Measurements from ENCODE around the gene ASCC1. TPM values are rescaled to one million over a fixed set of nuclear protein-coding genes. Genes with fewer than 3 reads are reported as not detected.

Gene ASCC1
- total RNA-seq, 1 donor from 2014 or later, result 33.9 TPM

- Mint-ChIP-seq H3K36me3 (ENCODE audit: low read depth, unreplicated experiment) (no peaks in the 10 kb centered on the region), H3K4me1 (ENCODE audit: low read depth, unreplicated experiment) (peaks cover 32% of the 10 kb centered on the region), H3K27ac (ENCODE audit: unreplicated experiment) (peak overlapping the region; percentile 86), H3K27me3 (ENCODE audit: low read depth, unreplicated experiment) (no peaks in the 10 kb centered on the region), H3K4me3 (ENCODE audit: unreplicated experiment) (no peak overlapping the region), H3K9me3 (ENCODE audit: unreplicated experiment) (no peaks in the 10 kb centered on the region)
- TF ChIP-seq EZH2 (IDR thresholded peaks at IDR 0.05; ENCODE audit: insufficient read depth, low read length) (no peak), CTCF (IDR thresholded peaks at IDR 0.05; ENCODE audit: insufficient read depth, low read depth, low read length) (no peak)
- H3K36me3 ChIP-seq (ENCODE audit: insufficient read depth, low read length), result no peaks in the 10 kb centered on the region
- H3K27ac ChIP-seq (ENCODE audit: low read depth, low read length), result no peak overlapping the region
- H3K9me3 ChIP-seq (ENCODE audit: insufficient read depth, low read depth, low read length), result no peaks in the 10 kb centered on the region
- FAIRE-seq, result no peak
- H3K4me2 ChIP-seq (ENCODE audit: low read length), result no peak overlapping the region
- H2AFZ ChIP-seq (ENCODE audit: low read depth, low read length), result no peak overlapping the region
- peaks cover 19% of the 10 kb centered on the region for H3K4me1 ChIP-seq (ENCODE audit: insufficient read depth, low read length)
- H3K79me2 ChIP-seq (ENCODE audit: insufficient read depth, low read length), result no peaks in the 10 kb centered on the region
- no peak overlapping the region for H3K9ac ChIP-seq (ENCODE audit: low read length)
- no peaks in the 10 kb centered on the region for H4K20me1 ChIP-seq (ENCODE audit: insufficient read depth, low read length)
- no peak for DNase-seq (ENCODE audit: low read depth)
- H3K27me3 ChIP-seq (ENCODE audit: insufficient read depth, low read length), result peaks cover 4% of the 10 kb centered on the region
- H3K4me3 ChIP-seq (ENCODE audit: insufficient read depth, low read depth, low read length), result no peak overlapping the region
Observed at GRCh38 chr10:72263613-72264241, 47.7 kb upstream of the ASCC1 start.

GRCh38 chr10:72261784-72262404 lies 45.8 kb upstream of the ASCC1 start:
- Mint-ChIP-seq H3K4me1 (ENCODE audit: low read depth, unreplicated experiment) (peaks cover 33% of the 10 kb centered on the region), H3K4me3 (ENCODE audit: unreplicated experiment) (peak overlapping the region; percentile 78)
- peaks cover 4% of the 10 kb centered on the region for H3K27me3 ChIP-seq (ENCODE audit: insufficient read depth, low read length)

More at GRCh38 chr10:72261784-72262404, 45.8 kb upstream of the ASCC1 start:
- no peak for FAIRE-seq
- Mint-ChIP-seq H3K27ac (ENCODE audit: unreplicated experiment) (peak overlapping the region; percentile 100), H3K9me3 (ENCODE audit: unreplicated experiment) (no peaks in the 10 kb centered on the region), H3K36me3 (ENCODE audit: low read depth, unreplicated experiment) (no peaks in the 10 kb centered on the region), H3K27me3 (ENCODE audit: low read depth, unreplicated experiment) (no peaks in the 10 kb centered on the region)
- no peaks in the 10 kb centered on the region for H3K36me3 ChIP-seq (ENCODE audit: insufficient read depth, low read length)
- H3K4me1 ChIP-seq (ENCODE audit: insufficient read depth, low read length), result peaks cover 19% of the 10 kb centered on the region
- no peak overlapping the region for H2AFZ ChIP-seq (ENCODE audit: low read depth, low read length)
- TF ChIP-seq CTCF (IDR thresholded peaks at IDR 0.05; ENCODE audit: insufficient read depth, low read depth, low read length) (no peak), EZH2 (IDR thresholded peaks at IDR 0.05; ENCODE audit: insufficient read depth, low read length) (no peak)
- H3K4me2 ChIP-seq (ENCODE audit: low read length), result peak overlapping the region; percentile 97
- H3K4me3 ChIP-seq (ENCODE audit: insufficient read depth, low read depth, low read length), result no peak overlapping the region
- no peaks in the 10 kb centered on the region for H3K9me3 ChIP-seq (ENCODE audit: insufficient read depth, low read depth, low read length)
- no peak for DNase-seq (ENCODE audit: low read depth)
- no peak overlapping the region for H3K27ac ChIP-seq (ENCODE audit: low read depth, low read length)
- no peak overlapping the region for H3K9ac ChIP-seq (ENCODE audit: low read length)
- H3K79me2 ChIP-seq (ENCODE audit: insufficient read depth, low read length), result no peaks in the 10 kb centered on the region
- no peaks in the 10 kb centered on the region for H4K20me1 ChIP-seq (ENCODE audit: insufficient read depth, low read length)
